HG03159 (cell line): ENCODE results near the gene FRS2.
A peak's percentile ranks its signal among the peaks of the same experiment; 100 is the strongest.

Source experiments
- ATAC-seq: cut with Tn5 transposase; IDR thresholded peaks from one replicate; pipeline ENCODE4 v1.9.1; 2021; ENCODE audit warnings: mild to moderate bottlenecking, moderate library complexity; ENCODE audit not compliant: unreplicated experiment

FRS2 gene

DNA sequence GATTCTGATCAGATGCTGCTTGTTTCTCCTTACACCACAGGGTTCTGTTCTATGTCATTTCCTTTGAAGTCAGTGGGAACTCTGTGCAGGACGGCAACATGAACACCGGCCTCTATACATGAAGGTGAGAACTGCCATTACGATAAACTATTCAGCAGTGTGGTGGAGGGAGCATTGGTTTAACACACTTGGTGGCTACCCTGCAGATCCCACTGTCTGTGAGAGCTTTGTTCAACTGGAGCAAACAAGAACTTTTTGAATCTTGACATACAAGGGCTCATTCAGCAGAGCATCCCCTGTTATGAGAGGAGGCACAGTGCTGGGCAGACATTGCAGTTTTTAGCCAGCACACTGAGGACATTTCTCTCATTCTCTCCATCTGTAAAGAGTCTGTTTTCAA is 10.7 kb upstream of the FRS2 start:
- ATAC-seq, result no peak

DNA sequence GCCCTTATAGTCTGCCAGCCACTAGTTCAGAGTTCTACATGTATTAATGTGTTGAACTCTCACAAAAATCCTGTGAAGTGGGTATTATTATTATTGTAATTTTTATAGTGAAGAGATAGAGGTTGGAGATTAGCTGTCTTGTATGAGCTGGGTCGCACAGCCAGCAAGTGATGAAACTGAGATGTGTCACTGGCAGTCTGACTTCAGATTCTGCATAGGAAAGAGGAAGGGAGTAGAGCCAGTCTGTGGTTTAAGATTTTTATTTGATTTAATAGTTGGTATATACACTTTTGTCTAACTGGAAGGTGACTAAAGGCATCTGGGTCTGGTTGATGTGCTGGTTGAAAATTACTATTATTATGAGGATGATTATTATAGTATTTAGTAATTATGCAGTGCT is 5.8 kb upstream of the FRS2 start:
- no peak for ATAC-seq

DNA sequence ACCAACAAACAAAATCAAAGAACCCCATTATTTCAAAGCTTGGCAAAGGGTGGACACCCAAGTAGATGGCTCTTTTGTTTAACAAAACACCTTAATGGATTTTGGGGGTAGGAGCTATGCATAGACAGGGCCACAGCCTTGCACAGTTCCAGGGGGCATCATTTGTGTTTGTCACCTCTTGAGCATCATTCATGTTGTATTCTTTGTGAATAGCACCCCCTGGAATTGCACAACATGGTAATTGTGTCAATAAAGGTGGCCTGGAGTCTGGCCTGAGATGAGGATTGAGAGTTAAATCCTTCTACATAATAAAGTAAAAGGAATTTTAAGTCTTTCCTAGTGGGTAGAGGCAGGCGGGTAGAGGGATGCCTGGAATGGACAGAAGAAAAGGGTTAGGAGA is 3.3 kb upstream of the FRS2 start:
- ATAC-seq, result no peak

DNA sequence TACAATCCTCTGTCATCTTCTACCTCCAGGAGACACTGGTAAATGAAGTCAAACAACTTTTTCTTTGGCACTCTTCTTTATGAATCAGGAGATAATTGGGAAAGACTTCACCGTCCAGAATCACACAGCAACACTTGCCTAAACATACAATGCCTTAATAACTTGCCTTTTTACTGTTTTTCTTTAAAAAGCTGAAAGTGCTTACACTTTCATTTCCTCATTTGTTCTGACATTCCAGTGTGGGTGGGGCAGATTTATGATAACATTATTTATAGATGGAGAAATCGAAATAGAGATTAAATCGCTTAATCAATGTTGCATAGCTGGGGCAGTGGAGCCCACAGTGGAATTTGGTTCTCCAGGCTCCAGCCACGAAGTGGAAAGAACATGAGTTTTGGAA is 2.8 kb upstream of the FRS2 start:
- ATAC-seq, result no peak

GRCh38 chr12:69468237-69469026 is 1.8 kb upstream of the FRS2 start:
- ATAC-seq, result no peak

- ATAC-seq, result peak; percentile 14
Measured at GRCh38 chr12:69469854-69470188, 367 bp upstream of the FRS2 start.

- ATAC-seq, result no peak
Measured at GRCh38 chr12:69471076-69471430, 865 bp downstream of the FRS2 start.

DNA sequence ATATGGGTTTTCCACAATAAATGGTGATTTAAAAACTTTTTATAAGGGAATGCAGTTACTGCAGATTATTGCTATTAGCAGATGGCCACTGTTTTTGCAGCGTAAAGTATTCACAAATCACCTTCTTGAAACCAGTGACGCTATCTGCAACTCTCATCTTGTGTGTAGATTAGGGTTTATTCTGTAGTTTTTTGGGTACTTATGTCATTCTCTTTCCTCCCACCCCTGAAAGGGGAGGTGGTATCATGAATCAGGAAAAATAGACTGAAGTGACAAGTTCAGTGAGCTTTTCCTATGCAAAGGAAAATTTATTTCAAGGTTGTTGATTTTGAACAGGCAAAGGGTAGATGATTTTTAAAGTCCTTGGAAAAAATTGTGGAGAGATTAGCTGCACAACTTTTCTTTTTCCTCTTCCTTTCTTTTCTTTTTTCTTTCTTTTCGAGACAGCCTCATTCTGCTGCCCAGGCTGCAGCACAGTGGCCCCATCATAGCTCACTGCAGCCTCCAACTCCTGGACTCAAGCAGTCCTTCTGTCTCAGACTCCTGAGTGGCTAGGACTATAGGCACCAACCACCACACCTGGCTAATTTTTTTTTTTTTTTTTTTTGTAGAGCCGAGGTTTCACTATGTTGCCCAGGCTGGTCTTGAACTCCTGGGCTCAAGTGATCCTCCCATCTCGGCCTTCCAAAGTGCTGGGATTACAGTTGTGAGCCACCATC is 1.6 kb downstream of the FRS2 start:
- no peak for ATAC-seq

- ATAC-seq, result no peak
Measured at GRCh38 chr12:69473262-69473661, 3.1 kb downstream of the FRS2 start.

DNA sequence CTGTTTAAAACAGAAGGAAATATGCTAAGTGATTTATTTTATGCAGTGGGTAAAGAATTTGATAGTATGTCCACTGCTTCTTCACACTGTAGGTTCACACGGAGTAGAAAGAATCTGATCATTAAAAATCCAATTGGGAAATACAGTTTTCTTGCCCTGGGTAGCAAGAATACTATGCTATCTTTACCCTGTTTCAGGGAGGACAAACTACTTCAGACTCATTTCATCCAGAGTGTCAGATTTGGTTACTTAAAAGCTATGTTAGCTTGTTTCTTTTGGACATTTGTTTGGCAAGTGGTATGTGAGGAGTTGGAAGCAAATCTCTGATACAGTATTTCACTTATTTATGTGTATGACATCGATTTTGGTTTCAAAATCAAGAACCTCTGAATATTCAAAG is 4.3 kb downstream of the FRS2 start:
- no peak for ATAC-seq

DNA sequence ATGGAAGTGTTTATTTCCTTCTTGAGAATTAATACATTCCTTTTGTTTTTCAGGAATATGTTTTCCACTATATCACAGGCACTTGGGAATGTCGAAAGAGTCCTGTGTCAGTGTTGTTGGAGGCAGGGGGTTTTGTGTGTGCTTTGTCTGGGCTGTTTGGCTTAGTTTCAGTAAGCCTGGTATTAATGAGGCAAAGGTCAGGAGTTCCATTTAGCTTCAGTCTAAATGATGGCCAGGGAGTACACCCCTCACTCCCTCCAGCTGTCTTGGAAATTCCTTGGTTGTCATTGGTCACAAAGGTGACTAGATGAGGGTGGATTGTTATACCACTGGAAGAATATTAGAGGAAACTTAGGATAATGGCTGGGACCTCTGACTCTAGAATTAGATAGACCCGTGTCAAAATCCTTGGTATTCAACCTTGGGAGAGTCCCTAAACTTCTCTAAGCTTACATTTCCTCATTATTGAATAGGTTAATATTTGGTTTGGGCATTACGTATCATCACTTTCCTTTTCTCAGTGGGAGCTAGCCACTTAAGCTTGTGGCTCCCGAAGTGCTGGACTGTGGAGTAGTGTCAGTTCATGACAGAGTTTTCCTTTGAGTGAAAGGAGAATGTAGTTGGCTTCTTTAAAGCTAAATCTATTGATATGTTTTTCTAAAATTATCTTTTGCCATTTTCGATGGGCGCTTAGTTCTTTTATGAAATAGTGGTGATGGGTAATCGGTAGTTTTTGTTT is 5.2 kb downstream of the FRS2 start:
- no peak for ATAC-seq

DNA sequence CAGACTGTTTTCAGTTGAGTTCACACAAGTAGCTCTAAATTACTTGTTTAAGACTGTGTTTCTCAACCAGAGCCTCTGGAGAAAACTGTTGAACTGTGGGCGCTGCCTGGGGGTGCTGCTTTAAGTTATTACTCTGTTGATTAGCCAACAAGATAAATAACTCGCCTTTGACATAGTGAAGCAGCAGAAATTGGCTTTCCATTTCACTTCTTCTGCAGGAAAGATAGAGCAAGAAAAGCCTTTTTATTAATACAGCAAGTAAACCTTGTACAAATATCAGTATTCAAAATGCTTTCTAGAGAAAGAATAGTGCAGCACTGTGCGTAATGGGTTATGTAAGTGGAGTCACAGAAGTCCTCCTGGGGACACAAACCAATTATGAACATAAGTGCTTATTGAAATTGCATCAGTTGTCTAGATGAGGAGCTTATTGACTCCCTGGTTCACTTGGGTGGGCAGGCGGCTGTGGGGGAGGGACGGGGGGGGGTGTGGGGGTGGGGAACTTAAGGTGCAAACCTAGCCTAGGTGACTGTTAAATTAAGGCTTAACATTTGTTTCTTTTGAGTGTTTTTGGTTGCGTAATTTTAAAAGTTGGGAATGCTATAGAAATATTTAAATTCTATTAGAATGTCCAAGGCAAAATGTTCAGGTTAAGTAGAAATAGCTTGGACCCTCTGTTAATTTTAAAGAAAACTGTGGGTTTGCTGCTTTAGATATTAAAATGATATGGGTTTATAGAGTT is 6.3 kb downstream of the FRS2 start:
- ATAC-seq, result no peak

- no peak for ATAC-seq
Measured at GRCh38 chr12:69479675-69480074, 9.5 kb downstream of the FRS2 start.

DNA sequence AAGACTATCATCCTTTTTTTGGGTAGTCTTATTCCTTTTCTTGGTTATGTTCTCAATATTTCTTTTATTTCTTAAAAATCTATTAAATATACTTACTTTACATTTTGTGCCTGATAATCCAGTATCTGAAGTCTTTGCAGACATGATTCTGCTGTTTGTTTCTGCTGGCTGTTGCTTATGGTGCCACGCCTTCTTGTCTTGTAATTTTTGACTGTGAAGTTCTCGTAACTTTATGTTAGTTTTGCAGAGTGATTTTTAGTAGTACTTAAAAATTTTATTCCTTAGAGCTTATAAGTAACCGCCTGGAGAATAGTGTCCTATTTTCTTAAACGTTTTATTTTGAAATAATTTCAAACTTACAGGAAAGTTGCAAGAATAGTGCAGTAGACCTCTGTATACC is 10.5 kb downstream of the FRS2 start:
- no peak for ATAC-seq

GRCh38 chr12:69481133-69481532 is 10.9 kb downstream of the FRS2 start:
- no peak for ATAC-seq

DNA sequence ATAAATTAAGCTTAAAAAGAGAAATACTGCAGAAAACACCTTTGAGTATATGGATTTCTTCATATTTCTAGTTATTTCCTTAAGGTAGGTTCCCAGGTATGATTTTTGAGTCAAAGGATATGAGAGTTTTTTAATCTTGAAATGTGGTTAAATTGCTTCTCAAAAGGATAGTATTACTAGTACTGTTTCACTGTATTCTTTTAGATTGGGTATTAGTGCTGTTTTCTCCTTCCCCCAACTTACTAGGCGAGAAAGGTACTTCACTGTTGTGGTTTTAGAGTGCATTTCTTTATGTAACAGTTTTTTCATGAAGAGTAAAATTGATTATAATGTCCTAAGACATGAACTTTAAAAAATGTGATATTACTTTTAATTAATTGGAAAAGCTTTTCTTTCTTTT is 13.5 kb downstream of the FRS2 start:
- ATAC-seq, result no peak

GRCh38 chr12:69484428-69484827 is 14.2 kb downstream of the FRS2 start:
- no peak for ATAC-seq

DNA sequence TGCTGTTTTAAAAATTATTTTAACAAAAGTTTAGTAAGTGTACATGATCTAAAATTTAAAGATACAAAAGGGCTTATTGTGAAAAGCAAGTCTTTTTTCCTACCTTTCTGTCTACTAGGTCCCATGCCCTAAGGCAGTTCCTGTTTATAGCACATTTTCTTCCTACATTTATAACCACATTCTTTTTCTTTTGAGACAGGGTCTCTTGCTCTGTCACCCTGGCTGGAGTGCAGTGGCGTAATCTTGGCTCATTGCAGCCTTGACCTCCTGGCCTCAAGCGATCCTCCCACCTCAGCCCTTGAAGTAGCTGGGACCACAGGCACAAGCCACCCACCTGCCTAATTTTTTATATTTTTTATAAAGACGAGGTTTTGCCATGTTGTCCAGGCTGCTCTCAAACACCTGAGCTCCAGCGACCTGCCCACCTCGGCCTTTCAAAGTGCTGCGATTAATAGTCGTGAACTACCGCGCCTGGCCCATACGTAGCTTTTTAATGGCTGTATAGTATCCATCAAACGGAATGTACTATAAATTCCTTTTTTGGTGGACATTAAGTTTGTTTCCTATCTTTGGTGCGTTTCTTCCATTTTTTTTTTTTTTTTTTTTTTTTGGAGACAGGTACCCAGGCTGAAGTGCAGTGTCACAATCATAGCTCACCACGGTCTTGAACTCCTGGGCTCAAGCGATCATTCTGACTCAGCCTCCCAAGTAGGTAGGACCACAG is 20.9 kb downstream of the FRS2 start:
- no peak for ATAC-seq

DNA sequence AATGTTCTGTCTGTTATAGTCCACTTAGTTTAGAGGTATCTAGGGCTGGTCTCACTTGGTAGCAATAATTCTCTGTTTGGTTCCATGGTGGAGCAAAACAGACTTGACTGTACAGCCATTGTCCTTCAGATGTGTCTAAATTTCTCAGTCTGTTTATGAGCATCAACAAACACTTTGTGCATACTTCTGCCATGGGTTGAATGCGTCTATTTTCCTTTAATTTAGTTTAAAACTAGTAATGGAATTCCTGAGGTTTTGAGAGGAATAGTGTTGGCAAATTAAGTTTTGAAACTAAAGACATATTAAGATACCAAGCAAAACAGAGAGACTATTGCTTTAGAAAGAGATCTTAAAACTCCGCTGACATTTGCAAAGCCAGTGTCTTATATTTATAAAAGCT is 22.6 kb downstream of the FRS2 start:
- ATAC-seq, result no peak

GRCh38 chr12:69495071-69495470 is 24.9 kb downstream of the FRS2 start:
- ATAC-seq, result no peak
